GM13976 (cell line): Measurements from ENCODE around the gene COPS8.

Source experiments
- DNase-seq: peaks from one replicate; pipeline ENCODE4 v3.0.0; 2012; ENCODE audit warnings: low spot score
- CTCF ChIP-seq: IDR thresholded peaks from 2 replicates; pipeline ENCODE4 v1.5.1; 2012; ENCODE audit warnings: borderline replicate concordance, mild to moderate bottlenecking; ENCODE audit not compliant: insufficient read depth; ENCODE audit errors: extremely low read depth, missing control alignments, control extremely low read depth
- in situ Hi-C: fragments of 300-500 bp; cut with MboI; formaldehyde crosslinking; loops from one replicate; pipeline ENCODE4 v1.12.0; 2022; ENCODE audit warnings: low sequenced_read_pairs, mixed read lengths, inconsistent platforms; ENCODE audit not compliant: unreplicated experiment

COPS8 gene

GRCh38 chr2:237113026-237113795 lies 27.5 kb downstream of the COPS8 start:
- no peak for TF ChIP-seq CTCF

GRCh38 chr2:237115870-237116269 lies 30.2 kb downstream of the COPS8 start:
- no peak for DNase-seq
- no peak for TF ChIP-seq CTCF
- in situ Hi-C loops: no loop called here

More at GRCh38 chr2:237113026-237113795, 27.5 kb downstream of the COPS8 start:
- in situ Hi-C loops: no loop called here
- no peak for DNase-seq

- no peak for TF ChIP-seq CTCF
- in situ Hi-C loops: no loop called here
- DNase-seq: no peak
Measured at GRCh38 chr2:237116431-237116830, 30.7 kb downstream of the COPS8 start.

- no peak for DNase-seq
- in situ Hi-C loops: no loop called here
- TF ChIP-seq CTCF: no peak
Measured at GRCh38 chr2:237118025-237118424, 32.3 kb downstream of the COPS8 start.

GRCh38 chr2:237118561-237119155 lies 33.0 kb downstream of the COPS8 start:
- no peak for TF ChIP-seq CTCF
- in situ Hi-C loops: no loop called here
- no peak for DNase-seq

GRCh38 chr2:237120916-237121315 lies 35.2 kb downstream of the COPS8 start:
- in situ Hi-C loops: no loop called here
- no peak for TF ChIP-seq CTCF
- DNase-seq: no peak
